T47D (cell line): ENCODE results near the gene PDE4B.
A peak's percentile ranks its signal among the peaks of the same experiment; 100 is the strongest.
"Not testable (repeated sequence)": the region's sequence is repeated elsewhere in the genome, so short reads cannot be mapped to it uniquely, and the experiment has no call there.

Source experiments
- DNase-seq, 2 experiments: peaks; one replicate each; pipeline versions ENCODE4 v3.0.0 to v3.0.0-alpha.2; 2011 to 2012; ENCODE audit warnings: low read depth in 1 of 2, low spot score in 1 of 2
- JUND ChIP-seq: IDR thresholded peaks from 2 replicates; pipeline ENCODE4 v1.6.1; 2012; ENCODE audit warnings: low read depth
- in situ Hi-C: cut with HindIII; loops from 2 replicates; pipeline ENCODE4 v1.10.0; 2016; ENCODE audit warnings: low sequenced_read_pairs, low pct_unique_long_range_greater_than_20kb

PDE4B gene

DNA sequence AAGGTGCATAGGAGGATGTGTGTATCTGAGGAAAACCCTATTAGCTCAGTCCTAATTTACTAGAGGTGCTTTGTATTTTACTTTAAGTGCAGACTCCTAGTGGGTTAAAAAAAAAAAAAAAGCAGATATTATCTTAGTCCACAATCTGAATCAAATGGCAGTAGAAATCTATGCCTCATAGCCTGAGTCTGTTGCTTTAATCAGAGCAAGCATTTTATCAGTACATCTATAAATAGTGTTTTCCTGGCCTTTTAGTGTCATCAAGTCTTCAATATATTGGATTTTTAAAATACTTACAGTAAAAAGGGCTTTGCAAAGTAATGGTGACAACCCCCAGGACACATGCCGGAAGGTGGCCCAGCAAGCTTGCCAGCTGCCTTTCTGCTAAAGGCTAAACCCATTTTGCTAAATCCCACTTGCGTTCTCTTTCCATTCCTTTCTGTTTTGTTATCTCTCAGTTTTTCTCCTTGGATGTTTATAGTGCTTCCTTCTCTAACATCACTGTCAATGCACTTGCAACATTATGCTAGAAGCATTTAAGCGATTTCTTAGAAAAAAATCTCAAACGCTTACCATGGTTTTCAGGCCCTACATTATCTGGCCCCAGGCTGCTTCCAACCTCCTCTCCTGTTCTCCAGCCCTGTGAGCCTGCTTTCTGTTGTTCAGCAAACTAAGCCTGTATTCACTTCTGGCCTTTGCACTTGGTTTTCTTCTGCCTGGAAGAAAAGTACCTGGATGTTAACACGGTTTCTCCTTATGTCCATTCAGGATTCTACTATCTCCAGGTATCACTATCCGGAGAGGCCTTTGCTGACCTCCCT is 206.3 kb downstream of the PDE4B start:
- no peak for DNase-seq
- no peak for TF ChIP-seq JUND
- in situ Hi-C loops, result no loop called here

DNA sequence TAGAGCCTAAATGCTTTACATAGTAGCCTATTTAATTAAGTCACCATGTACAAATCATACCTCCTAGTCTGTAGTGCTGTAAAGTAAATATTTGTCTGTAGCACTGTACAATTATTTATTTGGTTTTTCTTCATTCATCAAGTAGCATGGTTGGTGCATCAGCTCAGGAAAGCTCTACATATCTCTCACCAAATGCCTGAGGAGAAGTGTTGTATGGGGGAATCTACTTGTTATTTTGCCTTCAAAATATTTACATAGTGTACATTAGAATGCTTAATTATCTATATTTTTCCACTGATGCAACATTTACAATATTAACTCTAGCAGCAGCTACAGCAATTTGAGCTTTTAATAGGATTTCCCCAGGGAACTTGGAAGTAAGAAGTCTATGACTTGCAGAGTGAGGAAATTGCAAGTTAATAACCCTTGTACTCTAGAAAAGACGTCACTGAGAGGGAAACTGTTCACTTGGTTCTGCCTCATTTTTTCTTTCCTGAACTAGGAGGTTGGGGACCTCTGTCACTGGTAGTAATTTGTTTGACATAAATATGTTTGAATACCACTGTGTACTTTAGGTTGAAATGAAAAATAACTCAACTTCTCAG is 207.4 kb downstream of the PDE4B start:
- DNase-seq, result no peak
- in situ Hi-C loops, result no loop called here
- TF ChIP-seq JUND, result no peak

DNA sequence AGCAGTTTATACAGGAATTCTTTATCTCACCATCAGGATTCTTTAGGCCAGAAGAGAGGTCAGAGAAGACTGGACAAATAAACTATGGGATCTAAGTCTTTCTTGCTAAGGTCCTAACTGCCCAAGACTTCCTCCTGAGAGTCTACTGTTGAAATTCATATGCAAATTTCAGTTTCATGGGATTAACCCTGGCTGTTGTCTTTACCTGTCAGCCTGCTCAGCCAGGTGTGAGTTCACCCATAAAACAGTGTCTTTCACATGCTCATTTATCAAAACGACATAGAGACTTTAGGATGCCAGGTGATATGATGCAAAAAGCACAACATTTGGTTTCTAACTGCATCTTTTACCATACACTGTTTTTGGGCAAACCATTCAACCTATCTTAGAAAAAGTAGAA is 211.0 kb downstream of the PDE4B start:
- in situ Hi-C loops, result no loop called here
- peak in 1 of 2 experiments; percentile 1 for DNase-seq
- TF ChIP-seq JUND, result no peak

DNA sequence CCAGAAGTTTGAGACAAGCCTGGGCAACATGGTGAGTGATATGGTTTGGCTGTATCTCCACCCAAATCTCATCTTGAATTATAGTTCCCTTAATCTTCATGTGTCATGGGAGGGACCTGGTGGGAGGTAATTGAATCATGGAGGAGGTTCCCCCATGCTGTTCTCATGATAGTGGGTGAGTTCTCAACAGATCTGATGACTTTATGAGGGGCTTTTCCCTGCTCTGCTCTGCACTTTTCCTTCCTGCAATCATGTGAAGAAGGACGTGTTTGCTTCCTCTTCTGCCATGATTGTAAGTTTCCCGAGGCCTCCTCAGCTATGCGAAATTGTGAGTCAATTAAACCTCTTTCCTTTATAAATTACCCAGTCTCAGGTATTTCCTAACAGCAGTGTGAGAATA is 213.8 kb downstream of the PDE4B start:
- DNase-seq, in situ Hi-C loops: not testable (repeated sequence)

DNA sequence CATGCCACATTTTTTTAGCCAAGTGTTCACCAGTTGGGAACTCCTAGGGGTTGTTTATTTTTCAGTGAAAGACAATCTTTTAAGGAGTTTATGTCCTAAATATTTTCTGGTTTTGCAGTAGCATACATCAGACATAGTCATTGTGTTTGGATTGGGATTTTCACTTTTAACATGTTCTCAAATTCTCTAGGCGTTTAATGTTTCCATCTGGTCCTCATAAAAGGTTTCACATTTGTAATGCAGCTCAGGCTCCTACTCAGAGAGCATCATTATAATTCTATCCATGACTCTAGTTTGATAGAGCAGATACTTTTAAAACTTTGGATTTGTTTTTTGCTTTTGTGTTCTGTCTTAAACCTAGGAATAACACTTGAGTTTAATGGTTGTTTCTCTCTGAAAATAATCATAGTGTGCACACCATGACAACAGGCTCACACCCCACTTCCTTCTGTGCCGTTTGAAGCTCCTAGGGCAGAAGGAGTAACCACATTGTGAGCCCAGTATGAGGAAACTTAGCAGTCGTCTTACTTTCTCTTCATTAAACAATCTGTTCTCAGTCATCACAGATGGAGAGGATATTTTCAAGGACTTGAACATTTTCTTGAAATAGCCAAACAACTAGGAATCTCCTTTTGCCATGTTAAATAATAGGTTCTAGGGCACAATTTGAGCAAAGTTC is 219.6 kb downstream of the PDE4B start:
- DNase-seq, result no peak
- no peak for TF ChIP-seq JUND
- in situ Hi-C loops, result no loop called here

DNA sequence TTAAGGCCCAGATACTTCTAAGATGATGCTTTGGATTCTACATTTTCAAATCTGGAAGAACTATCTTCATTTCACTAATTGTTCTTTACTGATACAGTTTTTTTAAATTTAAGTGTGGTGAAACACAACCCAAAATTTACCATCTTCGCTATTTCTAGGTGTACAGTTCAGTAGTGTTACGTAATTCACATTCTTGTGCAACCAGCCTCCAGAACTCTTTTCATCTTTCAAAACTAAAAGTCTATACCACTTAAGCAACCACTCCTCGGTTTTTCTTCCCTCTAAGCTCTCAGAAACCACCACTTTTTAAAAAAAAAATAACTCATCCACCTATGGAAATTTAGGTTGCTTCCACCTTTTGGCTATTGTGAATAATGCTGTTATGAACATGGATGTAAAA is 220.7 kb downstream of the PDE4B start:
- TF ChIP-seq JUND, result no peak
- in situ Hi-C loops, result no loop called here
- DNase-seq, result no peak

DNA sequence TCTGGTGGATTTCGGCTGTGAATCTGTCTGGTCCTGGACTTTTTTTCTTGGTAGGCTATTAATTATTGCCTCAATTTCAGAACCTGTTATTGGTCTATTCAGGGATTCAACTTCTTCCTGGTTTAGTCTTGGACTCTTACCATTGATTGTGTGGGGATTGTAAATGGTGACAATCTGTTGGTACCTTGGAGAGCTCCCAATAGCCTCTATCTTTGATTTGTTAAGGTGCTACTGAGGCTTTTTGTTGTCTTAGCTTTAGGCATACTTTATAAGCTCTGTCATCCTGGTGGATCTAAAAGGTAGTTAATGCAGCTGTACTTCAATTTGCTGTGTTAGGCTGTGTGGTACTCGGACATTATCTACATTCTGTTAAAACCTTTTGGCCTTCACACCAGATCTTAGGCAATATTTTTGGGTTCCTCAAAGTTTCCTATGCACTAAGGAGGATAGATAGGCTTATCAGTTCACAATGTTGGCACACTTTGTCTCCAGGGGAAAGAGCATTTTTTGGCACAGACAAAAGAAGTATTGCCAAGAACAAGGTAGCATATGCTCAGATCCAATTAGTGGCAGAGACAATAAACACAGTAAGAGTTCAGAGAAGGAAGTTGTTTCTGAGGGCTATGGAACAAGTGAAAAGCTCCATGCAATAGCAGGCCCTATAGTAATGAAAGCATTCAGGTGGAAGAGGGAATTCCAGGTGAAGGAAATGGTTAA is 230.4 kb downstream of the PDE4B start:
- in situ Hi-C loops, result no loop called here
- DNase-seq, result peak in 1 of 2 experiments; percentile 36
- TF ChIP-seq JUND, result no peak

DNA sequence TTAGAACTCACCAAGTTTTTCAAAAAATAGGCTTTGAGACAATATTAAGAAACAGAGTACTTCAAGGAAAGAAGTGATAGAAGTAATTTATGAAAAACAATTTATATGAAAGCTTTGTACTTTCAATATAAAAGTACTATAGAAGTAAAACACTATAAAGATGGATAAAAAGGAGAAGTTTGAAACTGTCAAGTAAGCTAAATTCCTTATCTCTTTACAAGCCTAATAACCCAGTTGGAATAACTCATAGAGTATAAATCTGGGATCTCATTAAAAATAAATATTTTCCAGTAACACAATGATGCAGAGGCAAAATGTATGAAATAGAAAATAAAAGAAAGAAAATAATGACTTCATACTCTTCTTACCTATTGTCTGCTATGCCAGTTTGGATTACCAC is 232.5 kb downstream of the PDE4B start:
- no peak for DNase-seq
- TF ChIP-seq JUND, result no peak
- in situ Hi-C loops, result no loop called here

DNA sequence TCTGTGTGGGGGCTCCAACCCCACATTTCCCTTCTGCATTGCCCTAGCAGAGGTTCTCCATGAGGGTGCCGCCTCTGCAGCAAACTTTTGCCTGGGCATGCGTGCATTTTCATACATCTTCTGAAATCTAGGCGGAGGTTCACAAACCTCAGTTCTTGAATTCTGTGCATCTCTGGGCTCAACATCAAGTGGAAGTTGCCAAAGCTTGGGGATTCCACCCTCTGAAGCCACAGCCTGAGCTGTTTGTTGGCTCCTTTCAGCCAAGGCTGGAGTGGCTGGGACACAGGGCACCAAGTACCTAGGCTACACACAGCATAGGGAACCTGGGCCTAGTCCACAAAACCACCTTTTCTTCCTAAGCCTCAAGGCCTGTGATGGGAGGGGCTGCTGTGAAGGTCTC is 235.3 kb downstream of the PDE4B start:
- DNase-seq, result no peak
- in situ Hi-C loops, result no loop called here
- TF ChIP-seq JUND, result no peak

DNA sequence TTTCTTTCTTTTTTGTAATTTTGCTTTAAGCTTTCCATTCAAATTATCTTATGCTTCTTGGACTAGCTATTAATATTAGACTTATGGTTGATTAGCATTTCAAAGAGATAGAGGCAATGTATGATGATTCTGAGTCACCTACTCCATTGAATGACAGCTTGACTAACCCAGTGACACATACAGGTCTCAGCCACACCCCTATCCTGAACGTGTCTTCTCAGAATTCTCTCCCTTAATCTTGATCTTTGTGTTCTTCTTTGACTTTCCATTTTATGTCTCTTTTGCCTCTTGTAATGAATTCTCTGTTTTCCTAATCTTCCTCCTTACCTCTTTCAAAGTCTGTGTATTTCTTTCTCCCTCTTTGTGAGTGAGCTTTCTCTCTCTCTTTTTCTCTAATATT is 241.1 kb downstream of the PDE4B start:
- in situ Hi-C loops, result no loop called here
- TF ChIP-seq JUND, result no peak
- no peak for DNase-seq

DNA sequence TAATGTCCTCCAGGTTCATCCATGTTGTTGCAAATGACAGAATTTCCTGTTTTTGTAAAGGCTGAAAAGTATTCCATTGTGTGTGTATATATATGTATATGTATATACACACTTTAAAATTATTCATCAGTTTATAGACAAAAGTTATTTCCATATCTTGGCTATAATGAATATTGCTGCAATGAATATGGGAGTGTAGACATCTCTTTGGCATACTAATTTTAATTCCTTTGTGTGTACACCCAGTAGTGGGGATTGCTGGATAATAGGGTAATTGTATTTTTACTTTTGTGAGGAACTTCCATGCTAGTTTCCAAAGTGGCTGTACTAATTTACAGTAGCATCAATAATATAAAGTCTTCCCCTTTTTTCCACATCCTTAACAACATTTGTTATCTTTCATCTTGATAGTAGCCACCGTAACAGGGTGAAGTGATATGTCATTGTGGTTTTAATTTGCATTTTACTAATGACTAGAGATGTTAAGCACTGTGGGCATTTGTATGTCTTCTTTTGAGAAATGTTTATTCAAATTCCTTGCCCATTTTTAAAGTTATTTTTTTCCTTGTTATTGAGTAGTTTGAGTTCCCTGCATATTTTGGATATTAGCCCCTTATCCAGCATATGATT is 243.0 kb downstream of the PDE4B start:
- no peak for TF ChIP-seq JUND
- DNase-seq, result no peak
- in situ Hi-C loops, result no loop called here

DNA sequence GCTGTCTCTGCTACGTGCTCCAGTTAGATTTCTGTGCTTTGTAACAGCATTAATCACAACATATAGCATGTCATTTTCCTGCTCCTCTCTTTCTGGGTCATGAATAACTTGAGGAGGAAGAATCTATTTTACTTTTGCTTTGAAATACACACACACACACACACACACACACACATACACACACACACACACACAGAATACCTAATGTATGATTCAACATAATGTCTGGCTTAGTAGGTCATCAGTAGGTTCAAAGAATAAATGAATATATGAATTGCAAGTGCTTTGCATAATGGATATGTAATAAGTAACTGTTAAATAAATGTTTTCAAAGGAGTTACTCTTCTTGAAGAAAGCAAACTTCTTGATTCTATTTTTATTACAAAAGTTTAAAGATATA is 249.0 kb downstream of the PDE4B start:
- in situ Hi-C loops, result no loop called here
- no peak for DNase-seq
- no peak for TF ChIP-seq JUND
